ENCODE results near the gene GPR84.

GPR84 gene

GRCh38 chr12:54392485-54393206, 28.4 kb upstream of the GPR84 start:
- H3K27ac ChIP-seq = no peak overlapping the region
- TF ChIP-seq, protein P1, sequence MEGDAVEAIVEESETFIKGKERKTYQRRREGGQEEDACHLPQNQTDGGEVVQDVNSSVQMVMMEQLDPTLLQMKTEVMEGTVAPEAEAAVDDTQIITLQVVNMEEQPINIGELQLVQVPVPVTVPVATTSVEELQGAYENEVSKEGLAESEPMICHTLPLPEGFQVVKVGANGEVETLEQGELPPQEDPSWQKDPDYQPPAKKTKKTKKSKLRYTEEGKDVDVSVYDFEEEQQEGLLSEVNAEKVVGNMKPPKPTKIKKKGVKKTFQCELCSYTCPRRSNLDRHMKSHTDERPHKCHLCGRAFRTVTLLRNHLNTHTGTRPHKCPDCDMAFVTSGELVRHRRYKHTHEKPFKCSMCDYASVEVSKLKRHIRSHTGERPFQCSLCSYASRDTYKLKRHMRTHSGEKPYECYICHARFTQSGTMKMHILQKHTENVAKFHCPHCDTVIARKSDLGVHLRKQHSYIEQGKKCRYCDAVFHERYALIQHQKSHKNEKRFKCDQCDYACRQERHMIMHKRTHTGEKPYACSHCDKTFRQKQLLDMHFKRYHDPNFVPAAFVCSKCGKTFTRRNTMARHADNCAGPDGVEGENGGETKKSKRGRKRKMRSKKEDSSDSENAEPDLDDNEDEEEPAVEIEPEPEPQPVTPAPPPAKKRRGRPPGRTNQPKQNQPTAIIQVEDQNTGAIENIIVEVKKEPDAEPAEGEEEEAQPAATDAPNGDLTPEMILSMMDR (conservative IDR thresholded peaks at IDR 0.05) = no peak
- TF ChIP-seq ZFX (IDR thresholded peaks at IDR 0.05) = no peak

DNA sequence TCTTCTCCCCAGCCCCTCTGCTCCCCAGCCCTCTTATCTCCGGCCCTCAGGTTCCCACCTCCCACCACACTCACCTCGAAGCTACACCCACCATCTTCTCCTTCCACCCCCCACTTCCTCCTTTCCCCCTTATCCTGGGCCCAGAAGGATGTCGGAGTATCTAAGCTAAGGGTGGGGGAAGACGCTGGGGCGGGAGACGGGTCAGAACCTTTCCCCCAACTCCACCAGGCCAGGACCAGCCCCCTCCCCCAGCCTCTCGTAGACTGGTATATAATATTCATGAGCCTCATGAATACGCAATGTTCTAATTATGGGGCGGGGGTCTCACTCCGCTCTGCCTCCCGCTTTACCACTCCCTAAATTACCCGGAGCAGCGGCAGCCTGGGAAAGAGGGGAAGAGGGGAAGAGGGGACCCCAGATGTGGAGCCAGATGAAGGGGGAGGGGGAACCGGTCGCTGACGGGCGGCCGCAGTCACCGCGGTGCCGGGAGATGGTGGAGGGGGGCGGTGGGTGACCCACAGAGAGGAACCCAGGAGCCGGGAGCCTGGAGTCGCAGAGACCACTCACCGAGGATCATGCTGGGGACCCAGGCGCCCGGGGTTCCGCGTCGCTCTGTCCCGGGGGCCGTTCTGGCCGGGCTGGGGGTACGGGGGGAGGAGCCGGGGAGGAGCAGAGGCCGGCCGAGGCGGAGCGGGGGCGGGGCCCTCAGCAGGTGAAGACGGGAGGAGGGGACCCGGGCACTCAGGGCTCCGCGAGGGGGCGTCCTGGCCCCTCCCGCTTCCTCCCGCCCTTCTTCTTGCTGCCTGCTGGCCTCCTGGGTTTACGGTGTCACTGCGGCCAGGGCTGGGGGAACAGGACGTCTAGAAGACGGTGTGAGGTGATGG, 26.6 kb upstream of the GPR84 start:
- H3K27ac ChIP-seq = no peak overlapping the region

DNA sequence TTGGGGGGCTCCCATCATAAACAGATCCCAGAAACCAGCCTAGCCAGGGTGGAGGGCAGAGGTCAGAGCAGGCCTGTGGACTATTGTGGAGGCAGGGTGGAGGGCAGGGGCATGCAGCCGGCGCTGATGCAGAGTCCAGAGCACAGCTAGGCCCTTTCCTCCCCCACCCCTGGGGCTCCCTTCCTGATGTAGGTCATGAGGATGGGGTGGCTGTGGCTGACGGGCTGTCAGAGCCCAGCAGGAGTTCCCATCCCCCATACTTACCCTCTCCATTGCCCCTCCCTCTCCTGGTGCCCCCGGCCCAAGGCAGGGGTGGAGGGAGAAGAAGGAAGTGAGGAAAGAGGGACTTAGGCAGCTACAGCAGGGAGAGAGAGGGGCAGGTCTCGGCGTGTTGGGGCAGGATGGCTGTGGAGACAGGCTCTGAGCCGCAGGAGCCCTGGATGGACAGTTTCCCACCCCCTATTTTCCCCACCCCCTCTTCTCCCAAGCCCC, 25.9 kb upstream of the GPR84 start:
- TF ChIP-seq, protein P1 (conservative IDR thresholded peaks at IDR 0.05) = no peak
- TF ChIP-seq ZFX (IDR thresholded peaks at IDR 0.05) = no peak
- peak overlapping the region; percentile 97 for H3K27ac ChIP-seq

More for the DNA sequence above, 26.6 kb upstream of the GPR84 start:
- TF ChIP-seq, protein P1 (conservative IDR thresholded peaks at IDR 0.05) = no peak
- no peak for TF ChIP-seq ZFX (IDR thresholded peaks at IDR 0.05)

DNA sequence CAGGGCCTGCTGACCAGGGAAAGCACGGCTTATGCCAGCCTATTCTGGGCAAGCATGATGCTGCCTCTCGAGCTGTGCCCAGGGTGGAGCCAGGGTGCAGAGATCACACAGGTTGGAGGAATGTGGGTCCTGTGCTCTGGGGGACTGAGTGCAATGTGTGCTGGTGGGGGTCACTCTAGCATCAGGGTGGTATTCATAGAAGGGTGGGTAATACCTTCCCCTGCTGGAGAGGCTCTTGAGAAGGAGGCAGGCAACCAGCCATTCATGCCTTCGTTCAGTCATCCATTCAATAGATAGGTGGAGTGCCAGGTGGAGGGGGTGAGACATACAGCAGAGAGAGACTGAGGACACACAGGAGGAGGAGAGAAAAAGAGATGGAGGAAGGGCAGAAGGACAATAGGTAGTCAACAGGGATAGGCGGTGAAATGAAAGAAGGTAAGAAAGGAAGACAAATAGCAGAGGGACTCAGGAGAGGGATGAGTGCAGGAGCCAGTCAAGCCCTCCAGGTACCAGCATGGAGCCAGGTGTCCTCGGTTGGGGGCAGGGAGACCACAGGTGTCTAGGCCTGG, 25.4 kb upstream of the GPR84 start:
- TF ChIP-seq, protein P1 (conservative IDR thresholded peaks at IDR 0.05) = no peak
- no peak for TF ChIP-seq ZFX (IDR thresholded peaks at IDR 0.05)
- H3K27ac ChIP-seq = peak overlapping the region; percentile 97

- TF ChIP-seq, protein P1 (conservative IDR thresholded peaks at IDR 0.05) = no peak
- no peak for TF ChIP-seq ZFX (IDR thresholded peaks at IDR 0.05)
- H3K27ac ChIP-seq = peak overlapping the region; percentile 97
These were observed 24.8 kb upstream of the GPR84 start for GRCh38 chr12:54389134-54389508.

DNA sequence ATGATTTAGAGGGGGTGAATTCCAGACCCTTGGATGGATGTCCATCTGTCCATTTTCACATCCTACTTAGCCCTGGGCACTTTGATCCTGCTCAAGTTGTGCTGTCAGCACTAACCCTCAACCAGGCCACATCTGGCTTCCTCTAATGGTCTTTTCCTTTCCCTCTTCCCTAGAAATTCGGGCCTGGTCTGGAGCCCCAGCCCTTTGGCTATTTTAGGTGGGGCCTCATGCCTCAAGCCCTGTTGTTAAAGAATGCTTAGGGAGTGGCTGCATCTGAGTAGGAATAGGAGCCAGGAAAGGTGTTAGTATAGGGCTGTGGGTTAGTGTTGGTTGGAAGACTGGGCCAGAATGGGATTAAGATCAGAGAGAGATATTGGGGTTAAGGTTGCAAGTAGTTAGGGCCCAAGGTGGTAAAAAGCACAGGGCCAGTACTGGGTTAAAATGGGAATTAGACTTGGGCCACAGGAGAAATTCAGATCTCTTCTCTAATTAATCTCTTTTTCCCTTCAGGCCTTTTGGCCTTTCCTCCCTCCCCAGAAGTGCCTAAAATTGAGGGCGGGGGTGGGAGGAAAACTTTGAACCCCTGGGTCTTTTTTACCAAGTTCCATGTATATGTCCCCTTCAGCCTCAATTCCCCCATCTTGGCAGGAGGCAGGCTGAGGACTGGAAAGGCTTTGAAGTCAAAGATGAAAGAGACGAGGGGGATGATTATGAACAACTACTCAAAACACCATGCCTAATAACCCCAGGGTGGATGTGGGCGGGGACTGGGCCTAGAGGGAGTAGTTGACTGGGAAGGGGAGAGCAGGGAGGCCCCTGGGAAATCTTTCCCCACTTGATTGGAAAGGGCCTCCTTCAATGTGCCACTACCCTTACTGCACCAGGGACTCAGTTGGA, 24.2 kb upstream of the GPR84 start:
- peak overlapping the region; percentile 97 for H3K27ac ChIP-seq
- peak; percentile 35; the same call in 1 of the 2 replicates for TF ChIP-seq ZFX (IDR thresholded peaks at IDR 0.05)
- TF ChIP-seq, protein P1 (conservative IDR thresholded peaks at IDR 0.05) = no peak
